B cell (primary cell): Measurements from ENCODE around the gene IGSF1. TPM values are rescaled to one million over a fixed set of nuclear protein-coding genes. Genes with fewer than 3 reads are reported as not detected.

ENCODE experiments used
- ATAC-seq: fragments of 200-7000 bp; cut with Tn5 transposase; one replicate; pipeline ENCODE4 v1.10.0; 2021; ENCODE audit warnings: low read depth, mild to moderate bottlenecking, moderate number of reproducible peaks, moderate library complexity
- CTCF ChIA-PET: fragments of 350-600 bp; sonication (Branson Sonifier 250); formaldehyde crosslinking; loops from one replicate; lab custom pipeline; 2021; ENCODE audit warnings: antibody characterized with exemption, inconsistent platforms; lab: Charles Lee
- POLR2A ChIA-PET: fragments of 350-600 bp; sonication (Branson Sonifier 250); formaldehyde crosslinking; loops from one replicate; lab custom pipeline; 2021; ENCODE audit warnings: antibody characterized with exemption; lab: Charles Lee
- DNase-seq: peaks from one replicate; pipeline ENCODE4 v3.0.0; 2013
- H2AFZ ChIP-seq: 2 replicates; pipeline ENCODE4 v1.6.1; 2012; ENCODE audit warnings: mild to moderate bottlenecking, low read depth, low read length; ENCODE audit not compliant: insufficient read depth, poor library complexity, severe bottlenecking
- H3K27ac ChIP-seq, 2 donors: 1 replicate in 1 of 2; 2 replicates in 1 of 2; pipeline ENCODE4 v1.5.1; 2012 to 2013; ENCODE audit warnings: low read length in 2 of 2, mild to moderate bottlenecking in 2 of 2, moderate library complexity in 1 of 2
- H3K27me3 ChIP-seq, 4 experiments: fragments of 200-600 bp in 1 of 4; sonication (generic) in 1 of 4; replicated peaks in 1 of 4; 1 replicate in 2 of 4; 2 replicates in 2 of 4; pipeline versions ENCODE4 v1.6.1 to v1.7.0; 2013 to 2016; ENCODE audit warnings: low read length in 3 of 4, mild to moderate bottlenecking in 2 of 4, mixed read lengths in 1 of 4, moderate library complexity in 1 of 4; ENCODE audit not compliant: insufficient read depth in 4 of 4, control insufficient read depth in 3 of 4; ENCODE audit errors: control extremely low read depth in 1 of 4
- H3K36me3 ChIP-seq, 2 experiments: replicated peaks in 1 of 2; 1 replicate in 1 of 2; 2 replicates in 1 of 2; pipeline versions ENCODE4 v1.6.1 to v1.7.1; 2013; ENCODE audit warnings: low read length in 1 of 2; ENCODE audit not compliant: insufficient read depth in 2 of 2, control insufficient read depth in 1 of 2; ENCODE audit errors: control extremely low read depth in 1 of 2, extremely low read depth in 1 of 2
- H3K4me1 ChIP-seq, 2 donors: fragments of 200-600 bp in 1 of 2; sonication (generic) in 1 of 2; 1 replicate in 1 of 2; 2 replicates in 1 of 2; pipeline versions ENCODE4 v1.5.1 to v1.6.1; 2013 to 2017; ENCODE audit warnings: low read length in 2 of 2; ENCODE audit not compliant: control insufficient read depth in 2 of 2, insufficient read depth in 2 of 2
- H3K4me2 ChIP-seq: replicated peaks from 2 replicates; pipeline ENCODE3; 2012; ENCODE audit warnings: mild to moderate bottlenecking, low read depth, low read length; ENCODE audit not compliant: poor library complexity, severe bottlenecking
- H3K4me3 ChIP-seq, 5 experiments: fragments of 200-600 bp in 1 of 5; sonication (generic) in 1 of 5; 1 replicate in 3 of 5; 2 replicates in 2 of 5; pipeline versions ENCODE4 v1.5.1 to v1.7.0; 2011 to 2016; ENCODE audit warnings: low read length in 4 of 5, mild to moderate bottlenecking in 4 of 5, low read depth in 2 of 5, control low read depth in 1 of 5, moderate library complexity in 1 of 5; ENCODE audit not compliant: insufficient read depth in 1 of 5; ENCODE audit errors: control extremely low read depth in 1 of 5, extremely low read depth in 1 of 5
- H3K79me2 ChIP-seq: fragments of 200-600 bp; sonication (generic); one replicate; pipeline ENCODE4 v1.6.0; 2016; ENCODE audit warnings: low read length; ENCODE audit not compliant: control insufficient read depth, insufficient read depth
- H3K9ac ChIP-seq: fragments of 200-600 bp; sonication (generic); 2 replicates; pipeline ENCODE4 v1.6.1; 2017; ENCODE audit warnings: mild to moderate bottlenecking, low read length, moderate library complexity
- H3K9me3 ChIP-seq, 3 donors: one replicate each; pipeline versions ENCODE4 v1.6.1 to v1.7.1; 2013; ENCODE audit warnings: low read length in 2 of 3; ENCODE audit not compliant: control insufficient read depth in 2 of 3, insufficient read depth in 1 of 3; ENCODE audit errors: control extremely low read depth in 1 of 3
- H4K20me1 ChIP-seq: 2 replicates; pipeline ENCODE4 v1.6.0; 2012; ENCODE audit warnings: mild to moderate bottlenecking, low read length; ENCODE audit not compliant: insufficient read depth, control insufficient read depth, poor library complexity, severe bottlenecking
- H3K27ac Mint-ChIP-seq: one replicate; pipeline ENCODE4 v1.8.0; 2021; ENCODE audit warnings: mixed read lengths
- H3K27me3 Mint-ChIP-seq: one replicate; pipeline ENCODE4 v1.8.0; 2021; ENCODE audit warnings: mixed read lengths
- H3K4me1 Mint-ChIP-seq: one replicate; pipeline ENCODE4 v1.8.0; 2021; ENCODE audit warnings: mixed read lengths
- H3K4me3 Mint-ChIP-seq: one replicate; pipeline ENCODE4 v1.8.0; 2021; ENCODE audit warnings: mixed read lengths
- H3K9me3 Mint-ChIP-seq: one replicate; pipeline ENCODE4 v1.8.0; 2022; ENCODE audit warnings: mixed read lengths; ENCODE audit not compliant: insufficient read depth
- EZH2 ChIP-seq: IDR thresholded peaks from 2 replicates; pipeline ENCODE4 v1.6.1; 2012; ENCODE audit warnings: borderline replicate concordance, low read depth, mild to moderate bottlenecking, moderate library complexity, low read length; ENCODE audit not compliant: insufficient read depth, poor library complexity, severe bottlenecking
- WGBS: methylation state at CpG from one replicate; pipeline ENCODE4 v1.1.5; 2013; ENCODE audit warnings: missing lambda C conversion rate; ENCODE audit not compliant: insufficient coverage; 5-methylcytosine and 5-hydroxymethylcytosine counted together
- intact Hi-C: fragments of 100-400 bp; cut with micrococcal nuclease; formaldehyde crosslinking; loops from one replicate; pipeline ENCODE4 v1.10.0; 2022
- polyA plus RNA-seq: library from polyadenylated mRNA; depleted of rRNA; stranded (reverse); fragments of >200 nt; gene quantifications from 2 replicates; pipeline ENCODE4 v1.2.3, GENCODE V29; 2012
- total RNA-seq, 2 donors: library from RNA; stranded (reverse); fragments of 120-200 nt in 1 of 2; gene quantifications; 1 replicate in 1 of 2; 2 replicates in 1 of 2; pipeline versions ENCODE4 v1.2.3 to v1.2.4, GENCODE V29; 2013 to 2022
- TF ChIP-seq, protein P1 (sequence below): fragments of 200-600 bp; IDR thresholded peaks from one replicate; pipeline ENCODE4 v1.8.0; 2022; ENCODE audit warnings: antibody characterized with exemption, mild to moderate bottlenecking

IGSF1 gene
- total and polyA plus RNA-seq, 2 donors (not counting 1 experiment from before 2014, with no cell fraction given), result not detected

DNA sequence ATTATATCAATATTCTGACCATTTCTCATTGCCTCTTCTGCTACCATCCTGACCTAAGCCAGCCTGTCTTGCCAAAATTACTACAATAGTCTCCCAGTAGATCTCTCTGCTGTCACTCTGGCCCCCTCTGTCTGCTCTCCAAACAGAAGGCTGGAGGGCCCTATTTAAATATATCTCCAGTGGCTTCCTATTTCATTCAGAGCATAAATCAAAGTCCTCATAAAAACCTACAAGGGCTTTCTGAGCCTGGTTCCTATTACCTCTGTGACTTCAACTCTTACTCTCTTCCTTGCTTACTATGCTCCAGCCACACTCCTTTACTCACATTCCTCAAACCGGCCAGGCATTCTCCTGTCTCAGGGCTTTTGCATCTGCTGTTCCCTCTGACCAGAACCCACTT, 19.0 kb downstream of the IGSF1 start:
- no peaks in the 10 kb centered on the region for H4K20me1 ChIP-seq
- 0% methylated on average over 1 of the region's 1 CpG for WGBS
- H3K4me1 ChIP-seq, result no peaks in the 10 kb centered on the region
- no peaks in the 10 kb centered on the region for H3K9me3 ChIP-seq
- Mint-ChIP-seq H3K4me1 (no peaks in the 10 kb centered on the region), H3K9me3 (no peaks in the 10 kb centered on the region), H3K27ac (no peak overlapping the region), H3K27me3 (no peaks in the 10 kb centered on the region), H3K4me3 (no peak overlapping the region)
- intact Hi-C loops, result no loop called here
- no peak overlapping the region for H3K9ac ChIP-seq
- no peak for DNase-seq
- H3K27ac ChIP-seq, result no peak overlapping the region
- ChIA-PET POLR2A (no interaction called here), CTCF (no interaction called here)
- no peak overlapping the region for H3K4me2 ChIP-seq
- H3K79me2 ChIP-seq, result no peaks in the 10 kb centered on the region
- ATAC-seq, result no peak
- H3K27me3 ChIP-seq, result no peaks in the 10 kb centered on the region
- no peak overlapping the region for H3K4me3 ChIP-seq
- no peak overlapping the region for H2AFZ ChIP-seq
- H3K36me3 ChIP-seq, result no peaks in the 10 kb centered on the region
- TF ChIP-seq, protein P1, sequence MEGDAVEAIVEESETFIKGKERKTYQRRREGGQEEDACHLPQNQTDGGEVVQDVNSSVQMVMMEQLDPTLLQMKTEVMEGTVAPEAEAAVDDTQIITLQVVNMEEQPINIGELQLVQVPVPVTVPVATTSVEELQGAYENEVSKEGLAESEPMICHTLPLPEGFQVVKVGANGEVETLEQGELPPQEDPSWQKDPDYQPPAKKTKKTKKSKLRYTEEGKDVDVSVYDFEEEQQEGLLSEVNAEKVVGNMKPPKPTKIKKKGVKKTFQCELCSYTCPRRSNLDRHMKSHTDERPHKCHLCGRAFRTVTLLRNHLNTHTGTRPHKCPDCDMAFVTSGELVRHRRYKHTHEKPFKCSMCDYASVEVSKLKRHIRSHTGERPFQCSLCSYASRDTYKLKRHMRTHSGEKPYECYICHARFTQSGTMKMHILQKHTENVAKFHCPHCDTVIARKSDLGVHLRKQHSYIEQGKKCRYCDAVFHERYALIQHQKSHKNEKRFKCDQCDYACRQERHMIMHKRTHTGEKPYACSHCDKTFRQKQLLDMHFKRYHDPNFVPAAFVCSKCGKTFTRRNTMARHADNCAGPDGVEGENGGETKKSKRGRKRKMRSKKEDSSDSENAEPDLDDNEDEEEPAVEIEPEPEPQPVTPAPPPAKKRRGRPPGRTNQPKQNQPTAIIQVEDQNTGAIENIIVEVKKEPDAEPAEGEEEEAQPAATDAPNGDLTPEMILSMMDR, result no peak

DNA sequence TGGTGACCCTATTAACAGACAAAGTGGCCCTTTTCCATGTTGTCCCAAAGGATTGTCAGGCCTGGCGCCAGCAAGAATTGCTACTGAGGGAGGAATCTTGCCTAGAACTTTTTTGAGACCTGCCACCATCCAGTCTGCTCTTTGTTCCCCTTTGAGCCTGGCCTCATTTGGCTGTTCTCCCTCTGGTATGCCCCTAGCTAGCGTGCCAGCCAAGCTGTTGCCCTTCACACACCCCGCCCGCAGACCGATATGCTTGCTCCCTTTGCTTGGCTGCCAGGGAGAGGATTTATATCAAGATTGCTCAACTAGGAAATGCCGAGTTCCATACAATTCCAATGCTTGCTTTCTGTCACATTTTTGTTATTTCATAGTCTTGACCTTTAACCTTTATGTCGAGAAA, 24.4 kb downstream of the IGSF1 start:
- no peaks in the 10 kb centered on the region for H3K27me3 ChIP-seq
- no peak overlapping the region for H3K4me3 ChIP-seq
- 100% methylated on average over 2 of the region's 7 CpGs for WGBS
- H4K20me1 ChIP-seq, result no peaks in the 10 kb centered on the region
- H3K27ac ChIP-seq, result no peak overlapping the region
- no peaks in the 10 kb centered on the region for H3K79me2 ChIP-seq
- no peak for ATAC-seq
- H3K36me3 ChIP-seq, result no peaks in the 10 kb centered on the region
- Mint-ChIP-seq H3K4me3 (no peak overlapping the region), H3K9me3 (no peaks in the 10 kb centered on the region), H3K4me1 (no peaks in the 10 kb centered on the region), H3K27me3 (no peaks in the 10 kb centered on the region), H3K27ac (no peak overlapping the region)
- H2AFZ ChIP-seq, result no peak overlapping the region
- no peak overlapping the region for H3K9ac ChIP-seq
- intact Hi-C loops, result no loop called here
- CTCF ChIA-PET, result no interaction called here
- POLR2A ChIA-PET, result no interaction called here
- no peak for DNase-seq
- H3K4me1 ChIP-seq, result no peaks in the 10 kb centered on the region
- no peak for TF ChIP-seq EZH2
- TF ChIP-seq, protein P1, result no peak
- H3K9me3 ChIP-seq, result no peaks in the 10 kb centered on the region
- no peak overlapping the region for H3K4me2 ChIP-seq
